ENCODE measurements around the gene CCT7. TPM values are rescaled to one million over a fixed set of nuclear protein-coding genes. Genes with fewer than 3 reads are reported as not detected.

Gene CCT7
- total and polyA plus RNA-seq, 2 donors (not counting 3 experiments of a cell fraction or from before 2014, with no cell fraction given), result 343 to 362 TPM

DNA sequence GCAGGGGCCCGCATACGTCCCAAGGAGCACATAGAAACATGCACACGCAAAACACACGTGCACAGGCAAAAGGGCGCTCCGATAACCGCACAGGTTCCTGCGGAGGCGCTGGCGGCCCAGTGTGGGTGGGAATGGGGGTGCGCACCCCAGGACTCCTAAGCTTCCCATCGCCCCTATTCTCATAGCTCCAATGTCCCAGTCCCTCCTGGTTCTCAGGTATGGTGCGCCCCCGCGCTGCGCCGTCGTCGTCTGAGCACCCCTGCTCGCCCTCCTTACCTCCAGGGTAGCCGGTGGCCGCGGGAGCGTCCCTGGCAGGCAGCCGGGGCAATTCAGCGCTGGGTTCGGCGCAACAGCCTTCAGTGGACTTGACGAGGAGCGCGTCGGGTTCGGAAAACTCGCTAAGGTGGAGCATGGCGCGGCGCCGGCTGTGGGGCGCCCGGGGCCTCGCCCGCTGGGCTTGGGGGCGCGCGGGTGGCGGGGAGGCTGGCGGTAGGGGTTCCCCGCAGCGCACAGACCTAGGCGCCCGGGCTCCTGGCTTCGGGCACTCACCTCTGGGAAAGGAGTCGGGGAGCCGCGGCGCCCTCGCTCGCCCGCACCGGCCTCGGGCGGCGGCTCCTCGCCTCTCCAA is 58.9 kb downstream of the CCT7 start:
- peaks cover 49 to 87% of the 10 kb centered on the region in 2 experiments for H3K27me3 ChIP-seq (ENCODE audit: control insufficient read depth in 2 of 2, insufficient read depth in 2 of 2, low read length in 2 of 2)
- H3K27ac ChIP-seq (ENCODE audit: insufficient read depth, low read depth, low read length), result no peak overlapping the region
- FAIRE-seq (no peak), DNase-seq (ENCODE audit: low read depth, low spot score) (no peak)
- no peak overlapping the region for H3K9ac ChIP-seq (replicated peaks; ENCODE audit: extremely low read depth, insufficient read depth, low read length)
- intact Hi-C loops (cut with micrococcal nuclease) (no loop called here), dilution Hi-C loops (cut with MboI; ENCODE audit: extremely low pct_ligation_motif_present, low sequenced_read_pairs) (no loop called here)
- ChIA-PET CTCF (interaction anchor here (1.3 kb wide), 1 partner anchor 29 kb away, joined by 4 read pairs; no protein-coding TSS in a partner anchor), POLR2A (no interaction called here)
- no peak overlapping the region for H2AFZ ChIP-seq (ENCODE audit: low read depth, low read length)
- H3K79me2 ChIP-seq (ENCODE audit: control insufficient read depth, insufficient read depth, low read length), result no peaks in the 10 kb centered on the region
- H3K9me3 ChIP-seq (replicated peaks; ENCODE audit: control insufficient read depth, insufficient read depth, low read length), result no peaks in the 10 kb centered on the region
- H3K4me1 ChIP-seq (ENCODE audit: control insufficient read depth, extremely low read depth, insufficient read depth, low read length), result no peaks in the 10 kb centered on the region
- H3K9me1 ChIP-seq (replicated peaks; ENCODE audit: control insufficient read depth, extremely low read depth, insufficient read depth, low read length), result no peaks in the 10 kb centered on the region
- H3K4me3 ChIP-seq (replicated peaks in 1 of 3; ENCODE audit: insufficient read depth in 1 of 3, low read depth in 1 of 3, low read length in 3 of 3), result peak overlapping the region; percentile 7 to 31 (median 18)
- no TSS peak for BruUV-seq (replicated peaks)
- H4K20me1 ChIP-seq (replicated peaks; ENCODE audit: control insufficient read depth, extremely low read depth, insufficient read depth, low read length), result no peaks in the 10 kb centered on the region
- H3K4me2 ChIP-seq (ENCODE audit: insufficient read depth, low read length), result peak overlapping the region; percentile 60
- H3K36me3 ChIP-seq (ENCODE audit: control insufficient read depth in 2 of 2, extremely low read depth in 1 of 2, insufficient read depth in 2 of 2, low read length in 2 of 2), result no peaks in the 10 kb centered on the region
- TF ChIP-seq, protein P1, sequence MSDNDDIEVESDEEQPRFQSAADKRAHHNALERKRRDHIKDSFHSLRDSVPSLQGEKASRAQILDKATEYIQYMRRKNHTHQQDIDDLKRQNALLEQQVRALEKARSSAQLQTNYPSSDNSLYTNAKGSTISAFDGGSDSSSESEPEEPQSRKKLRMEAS (IDR thresholded peaks at IDR 0.05; ENCODE audit: insufficient read depth, insufficient read length), result no peak
- TF ChIP-seq EZH2 (IDR thresholded peaks at IDR 0.05; ENCODE audit: borderline replicate concordance, low read depth, low read length, severe bottlenecking), result peak; percentile 90

DNA sequence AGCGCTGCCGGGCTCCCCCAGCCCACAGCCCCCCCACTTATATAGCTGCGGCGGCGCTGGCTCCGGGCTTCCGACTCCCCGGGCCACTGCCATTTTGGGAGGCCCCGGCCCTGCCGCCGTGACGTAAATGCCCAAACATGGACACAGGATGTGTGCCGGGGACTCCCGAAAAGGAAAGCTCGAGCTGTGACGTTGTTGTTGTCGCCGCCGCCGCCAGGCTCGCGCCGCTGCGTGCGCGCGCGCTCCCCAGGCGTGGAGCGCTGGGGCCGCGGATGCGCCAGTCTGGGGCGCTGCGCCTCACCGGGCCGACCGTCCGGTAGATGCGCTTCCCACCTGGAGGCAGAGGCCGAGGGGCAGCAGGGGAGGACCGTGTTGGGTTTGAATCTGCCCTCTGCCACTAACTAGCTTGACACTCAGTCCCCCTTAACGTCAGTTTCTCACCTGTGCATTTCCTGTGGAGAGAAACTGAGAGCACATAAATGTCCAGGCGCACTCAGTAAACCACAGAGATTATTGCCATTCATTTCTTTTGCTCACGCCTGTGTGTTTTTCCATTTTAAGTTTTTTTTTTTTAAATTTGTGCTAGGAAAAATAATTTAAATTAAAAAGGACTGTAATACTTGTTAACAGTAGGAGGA is 59.5 kb downstream of the CCT7 start, which contains the start of gene EGR4:
Gene EGR4, minus strand, starts transcription at position 15 of the 638 bp plus-strand sequence. CDS start 231 bp downstream, outside the sequence.
- DNase-seq (ENCODE audit: low read depth, low spot score) (peak; percentile 28), FAIRE-seq (no peak)
- H3K4me2 ChIP-seq (ENCODE audit: insufficient read depth, low read length), result peak within 1 kb of the TSS; percentile 60
- H3K27ac ChIP-seq (ENCODE audit: insufficient read depth, low read depth, low read length), result no peak within 1 kb of the TSS
- H3K9me3 ChIP-seq (replicated peaks; ENCODE audit: control insufficient read depth, insufficient read depth, low read length), result no peaks in the 10 kb centered on the region
- no peaks in the 10 kb centered on the region for H3K4me1 ChIP-seq (ENCODE audit: control insufficient read depth, extremely low read depth, insufficient read depth, low read length)
- ChIA-PET POLR2A (no interaction called here), CTCF (interaction anchor here (1.3 kb wide), 1 partner anchor 30 kb away, joined by 4 read pairs; no protein-coding TSS in a partner anchor)
- peaks cover 49 to 82% of the 10 kb centered on the region in 2 experiments for H3K27me3 ChIP-seq (ENCODE audit: control insufficient read depth in 2 of 2, insufficient read depth in 2 of 2, low read length in 2 of 2)
- H3K9ac ChIP-seq (replicated peaks; ENCODE audit: extremely low read depth, insufficient read depth, low read length), result no peak within 1 kb of the TSS
- TF ChIP-seq JUN (IDR thresholded peaks at IDR 0.05; ENCODE audit: borderline replicate concordance, insufficient read depth, insufficient read length, low read depth) (no peak), MYC (IDR thresholded peaks at IDR 0.05; ENCODE audit: low read depth, low read length) (no peak), GATA2 (IDR thresholded peaks at IDR 0.05; ENCODE audit: insufficient read depth, insufficient read length, low read depth, low read length) (no peak), FOS (IDR thresholded peaks at IDR 0.05; ENCODE audit: borderline replicate concordance, insufficient read depth, low read length) (no peak), POLR2AphosphoS5 (IDR thresholded peaks at IDR 0.05; ENCODE audit: insufficient read depth, low read depth, low read length) (no peak), POLR2A (IDR thresholded peaks at IDR 0.05; ENCODE audit: low read depth, low read length) (no peak), EZH2 (IDR thresholded peaks at IDR 0.05; ENCODE audit: borderline replicate concordance, low read depth, low read length, severe bottlenecking) (no peak)
- TF ChIP-seq, protein P2, sequence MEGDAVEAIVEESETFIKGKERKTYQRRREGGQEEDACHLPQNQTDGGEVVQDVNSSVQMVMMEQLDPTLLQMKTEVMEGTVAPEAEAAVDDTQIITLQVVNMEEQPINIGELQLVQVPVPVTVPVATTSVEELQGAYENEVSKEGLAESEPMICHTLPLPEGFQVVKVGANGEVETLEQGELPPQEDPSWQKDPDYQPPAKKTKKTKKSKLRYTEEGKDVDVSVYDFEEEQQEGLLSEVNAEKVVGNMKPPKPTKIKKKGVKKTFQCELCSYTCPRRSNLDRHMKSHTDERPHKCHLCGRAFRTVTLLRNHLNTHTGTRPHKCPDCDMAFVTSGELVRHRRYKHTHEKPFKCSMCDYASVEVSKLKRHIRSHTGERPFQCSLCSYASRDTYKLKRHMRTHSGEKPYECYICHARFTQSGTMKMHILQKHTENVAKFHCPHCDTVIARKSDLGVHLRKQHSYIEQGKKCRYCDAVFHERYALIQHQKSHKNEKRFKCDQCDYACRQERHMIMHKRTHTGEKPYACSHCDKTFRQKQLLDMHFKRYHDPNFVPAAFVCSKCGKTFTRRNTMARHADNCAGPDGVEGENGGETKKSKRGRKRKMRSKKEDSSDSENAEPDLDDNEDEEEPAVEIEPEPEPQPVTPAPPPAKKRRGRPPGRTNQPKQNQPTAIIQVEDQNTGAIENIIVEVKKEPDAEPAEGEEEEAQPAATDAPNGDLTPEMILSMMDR (IDR thresholded peaks at IDR 0.05; ENCODE audit: extremely low read depth in 1 of 2, insufficient read depth in 1 of 2, low read depth in 1 of 2, low read length in 2 of 2), result no peak
- TF ChIP-seq, protein P1 (IDR thresholded peaks at IDR 0.05; ENCODE audit: insufficient read depth, insufficient read length), result no peak
- intact Hi-C loops (cut with micrococcal nuclease), result no loop called here
- H3K4me3 ChIP-seq (replicated peaks in 1 of 3; ENCODE audit: insufficient read depth in 1 of 3, low read depth in 1 of 3, low read length in 3 of 3), result peak within 1 kb of the TSS; percentile 7 to 31 (median 18)
- H3K36me3 ChIP-seq (ENCODE audit: control insufficient read depth in 2 of 2, extremely low read depth in 1 of 2, insufficient read depth in 2 of 2, low read length in 2 of 2), result no peaks in the 10 kb centered on the region
- no TSS peak for BruUV-seq (replicated peaks)
- no peaks in the 10 kb centered on the region for H3K79me2 ChIP-seq (ENCODE audit: control insufficient read depth, insufficient read depth, low read length)
- H3K9me1 ChIP-seq (replicated peaks; ENCODE audit: control insufficient read depth, extremely low read depth, insufficient read depth, low read length), result no peaks in the 10 kb centered on the region
- H2AFZ ChIP-seq (ENCODE audit: low read depth, low read length), result no peak within 1 kb of the TSS
- dilution Hi-C loops (cut with MboI; ENCODE audit: extremely low pct_ligation_motif_present, low sequenced_read_pairs), result no loop called here
- no peaks in the 10 kb centered on the region for H4K20me1 ChIP-seq (replicated peaks; ENCODE audit: control insufficient read depth, extremely low read depth, insufficient read depth, low read length)

Data from endothelial cell of umbilical vein (primary cell).